Astrocyte (in vitro differentiated cells and primary cell): ENCODE measurements around the gene ASCC2. TPM values are rescaled to one million over a fixed set of nuclear protein-coding genes. Genes with fewer than 3 reads are reported as not detected.
A peak's percentile ranks its signal among the peaks of the same experiment; 100 is the strongest.

ENCODE experiments used
- DNase-seq: peaks from one replicate; pipeline ENCODE4 v3.0.0-alpha.2; 2010; ENCODE audit warnings: low read depth
- FAIRE-seq: peaks from 2 replicates; lab custom pipeline; 2011; peaks lifted over from hg19 to GRCh38; lab: Jason Lieb, UNC
- H2AFZ ChIP-seq: 2 replicates; pipeline ENCODE4 v1.6.0; 2012; ENCODE audit warnings: low read depth, low read length, inconsistent platforms
- H3K27ac ChIP-seq: 2 replicates; pipeline ENCODE4 v1.5.1; 2011; ENCODE audit warnings: low read depth, low read length, inconsistent platforms
- H3K27me3 ChIP-seq: 2 replicates; pipeline ENCODE4 v1.6.0; 2011; ENCODE audit warnings: low read length, inconsistent platforms; ENCODE audit not compliant: insufficient read depth
- H3K36me3 ChIP-seq: 2 replicates; pipeline ENCODE4 v1.5.1; 2011; ENCODE audit warnings: low read length, inconsistent platforms; ENCODE audit not compliant: insufficient read depth
- H3K4me1 ChIP-seq: 2 replicates; pipeline ENCODE4 v1.5.1; 2011; ENCODE audit warnings: low read length, inconsistent platforms; ENCODE audit not compliant: insufficient read depth
- H3K4me2 ChIP-seq: 2 replicates; pipeline ENCODE4 v1.6.0; 2012; ENCODE audit warnings: low read length, inconsistent platforms
- H3K4me3 ChIP-seq: 2 replicates; pipeline ENCODE4 v1.5.1; 2011; ENCODE audit warnings: low read depth, mild to moderate bottlenecking, low read length, inconsistent platforms; ENCODE audit not compliant: insufficient read depth
- H3K79me2 ChIP-seq: 2 replicates; pipeline ENCODE4 v1.6.0; 2012; ENCODE audit warnings: mild to moderate bottlenecking, low read length, inconsistent platforms; ENCODE audit not compliant: insufficient read depth
- H3K9ac ChIP-seq: 2 replicates; pipeline ENCODE4 v1.6.0; 2012; ENCODE audit warnings: mild to moderate bottlenecking, low read length, inconsistent platforms
- H3K9me3 ChIP-seq: 2 replicates; pipeline ENCODE4 v1.5.1; 2012; ENCODE audit warnings: low read depth, mild to moderate bottlenecking, low read length, inconsistent platforms; ENCODE audit not compliant: insufficient read depth
- H4K20me1 ChIP-seq: 2 replicates; pipeline ENCODE4 v1.6.0; 2012; ENCODE audit warnings: low read length, inconsistent platforms; ENCODE audit not compliant: insufficient read depth
- H3K27ac Mint-ChIP-seq: one replicate; pipeline ENCODE4 v1.8.0; 2021; ENCODE audit warnings: mild to moderate bottlenecking, mixed read lengths; ENCODE audit not compliant: unreplicated experiment
- H3K27me3 Mint-ChIP-seq: one replicate; pipeline ENCODE4 v1.8.0; 2021; ENCODE audit warnings: low read depth, mixed read lengths; ENCODE audit not compliant: unreplicated experiment
- H3K36me3 Mint-ChIP-seq: one replicate; pipeline ENCODE4 v1.8.0; 2021; ENCODE audit warnings: low read depth, mixed read lengths; ENCODE audit not compliant: unreplicated experiment
- H3K4me1 Mint-ChIP-seq: one replicate; pipeline ENCODE4 v1.8.0; 2021; ENCODE audit warnings: low read depth, mixed read lengths; ENCODE audit not compliant: unreplicated experiment
- H3K4me3 Mint-ChIP-seq: one replicate; pipeline ENCODE4 v1.8.0; 2021; ENCODE audit warnings: mild to moderate bottlenecking, moderate library complexity, mixed read lengths; ENCODE audit not compliant: unreplicated experiment
- H3K9me3 Mint-ChIP-seq: one replicate; pipeline ENCODE4 v1.8.0; 2021; ENCODE audit warnings: mild to moderate bottlenecking, mixed read lengths; ENCODE audit not compliant: unreplicated experiment
- EZH2 ChIP-seq: IDR thresholded peaks from 2 replicates; pipeline ENCODE4 v1.6.1; 2012; ENCODE audit warnings: mild to moderate bottlenecking, low read length, inconsistent platforms; ENCODE audit not compliant: insufficient read depth
- total RNA-seq: library from RNA; stranded (reverse); gene quantifications from 2 replicates; pipeline ENCODE4 v1.2.1, GENCODE V29; 2021
- TF ChIP-seq, protein P1 (sequence below): IDR thresholded peaks from 2 replicates; pipeline ENCODE4 v1.5.1; 2011; ENCODE audit warnings: low read depth, mild to moderate bottlenecking, inconsistent platforms, low read length, moderate library complexity; ENCODE audit not compliant: insufficient read depth

ASCC2 gene
- total RNA-seq, 1 donor from 2014 or later = 71.2 TPM

DNA sequence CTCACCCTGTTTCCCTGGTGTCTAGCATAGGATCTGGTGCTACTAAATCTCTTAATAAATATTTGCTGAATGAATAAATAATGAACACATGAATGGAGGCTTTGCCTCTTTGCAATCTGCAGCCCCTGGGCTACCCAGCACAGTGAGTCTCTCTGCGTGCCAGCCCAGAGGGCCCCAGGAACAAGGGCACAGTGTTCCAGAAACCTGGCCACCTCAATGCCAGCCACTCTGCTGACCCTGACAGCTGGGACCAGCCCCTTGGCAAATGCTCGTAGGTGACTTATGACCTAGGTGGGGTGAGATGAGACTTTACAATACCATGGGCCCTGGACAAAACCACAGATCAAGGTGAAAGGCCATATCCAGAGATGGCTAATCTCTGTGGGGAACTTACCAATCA, 39.3 kb downstream of the ASCC2 start:
- no peak for FAIRE-seq
- H3K79me2 ChIP-seq = no peaks in the 10 kb centered on the region
- H3K9ac ChIP-seq = peak overlapping the region; percentile 48
- peak overlapping the region; percentile 49 for H3K4me2 ChIP-seq
- no peaks in the 10 kb centered on the region for H4K20me1 ChIP-seq
- Mint-ChIP-seq H3K27me3 (no peaks in the 10 kb centered on the region), H3K36me3 (peaks cover 24% of the 10 kb centered on the region), H3K27ac (peak overlapping the region; percentile 90), H3K9me3 (no peaks in the 10 kb centered on the region), H3K4me1 (peaks cover 40% of the 10 kb centered on the region), H3K4me3 (peak overlapping the region; percentile 45)
- H2AFZ ChIP-seq = peak overlapping the region; percentile 7
- TF ChIP-seq EZH2 = no peak
- TF ChIP-seq, protein P1, sequence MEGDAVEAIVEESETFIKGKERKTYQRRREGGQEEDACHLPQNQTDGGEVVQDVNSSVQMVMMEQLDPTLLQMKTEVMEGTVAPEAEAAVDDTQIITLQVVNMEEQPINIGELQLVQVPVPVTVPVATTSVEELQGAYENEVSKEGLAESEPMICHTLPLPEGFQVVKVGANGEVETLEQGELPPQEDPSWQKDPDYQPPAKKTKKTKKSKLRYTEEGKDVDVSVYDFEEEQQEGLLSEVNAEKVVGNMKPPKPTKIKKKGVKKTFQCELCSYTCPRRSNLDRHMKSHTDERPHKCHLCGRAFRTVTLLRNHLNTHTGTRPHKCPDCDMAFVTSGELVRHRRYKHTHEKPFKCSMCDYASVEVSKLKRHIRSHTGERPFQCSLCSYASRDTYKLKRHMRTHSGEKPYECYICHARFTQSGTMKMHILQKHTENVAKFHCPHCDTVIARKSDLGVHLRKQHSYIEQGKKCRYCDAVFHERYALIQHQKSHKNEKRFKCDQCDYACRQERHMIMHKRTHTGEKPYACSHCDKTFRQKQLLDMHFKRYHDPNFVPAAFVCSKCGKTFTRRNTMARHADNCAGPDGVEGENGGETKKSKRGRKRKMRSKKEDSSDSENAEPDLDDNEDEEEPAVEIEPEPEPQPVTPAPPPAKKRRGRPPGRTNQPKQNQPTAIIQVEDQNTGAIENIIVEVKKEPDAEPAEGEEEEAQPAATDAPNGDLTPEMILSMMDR = no peak
- peaks cover 31% of the 10 kb centered on the region for H3K36me3 ChIP-seq
- no peaks in the 10 kb centered on the region for H3K27me3 ChIP-seq
- peaks cover 16% of the 10 kb centered on the region for H3K4me1 ChIP-seq
- H3K27ac ChIP-seq = peak overlapping the region; percentile 65
- H3K4me3 ChIP-seq = no peak overlapping the region
- DNase-seq = no peak
- H3K9me3 ChIP-seq = no peaks in the 10 kb centered on the region

DNA sequence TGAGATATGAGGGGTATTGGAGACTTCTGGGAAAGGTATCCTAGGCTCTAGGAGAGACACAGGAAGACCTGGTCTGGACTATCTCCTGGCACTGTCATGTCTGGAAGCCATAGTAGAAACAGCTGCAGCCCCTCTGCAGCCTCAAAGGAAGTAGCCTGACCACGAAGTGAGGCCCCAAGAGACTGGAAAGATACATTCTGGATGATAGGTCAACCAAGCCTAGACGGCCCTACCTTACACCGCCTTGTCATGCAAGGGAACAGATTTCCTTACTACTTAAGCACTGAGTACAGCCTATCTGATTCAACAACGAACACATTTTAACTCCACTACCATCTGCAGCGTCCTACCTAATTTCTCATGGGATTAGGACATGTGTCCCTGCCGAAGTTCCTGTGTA, 39.8 kb downstream of the ASCC2 start:
- H3K36me3 ChIP-seq = peaks cover 28% of the 10 kb centered on the region
- Mint-ChIP-seq H3K4me3 (peak overlapping the region; percentile 12), H3K4me1 (peaks cover 40% of the 10 kb centered on the region), H3K36me3 (peaks cover 23% of the 10 kb centered on the region), H3K27me3 (no peaks in the 10 kb centered on the region), H3K9me3 (no peaks in the 10 kb centered on the region), H3K27ac (peak overlapping the region; percentile 90)
- H3K79me2 ChIP-seq = no peaks in the 10 kb centered on the region
- peaks cover 16% of the 10 kb centered on the region for H3K4me1 ChIP-seq
- TF ChIP-seq, protein P1 = no peak
- no peak for TF ChIP-seq EZH2
- no peak for FAIRE-seq
- H3K9ac ChIP-seq = no peak overlapping the region
- no peaks in the 10 kb centered on the region for H4K20me1 ChIP-seq
- H2AFZ ChIP-seq = no peak overlapping the region
- DNase-seq = no peak
- no peak overlapping the region for H3K4me3 ChIP-seq
- peak overlapping the region; percentile 49 for H3K4me2 ChIP-seq
- no peak overlapping the region for H3K27ac ChIP-seq
- no peaks in the 10 kb centered on the region for H3K27me3 ChIP-seq
- no peaks in the 10 kb centered on the region for H3K9me3 ChIP-seq

GRCh38 chr22:29797351-29797750, 40.7 kb downstream of the ASCC2 start:
- Histone ChIP-seq H3K27me3 (no peaks in the 10 kb centered on the region), H3K4me2 (no peak overlapping the region), H4K20me1 (no peaks in the 10 kb centered on the region), H3K27ac (no peak overlapping the region), H3K79me2 (no peaks in the 10 kb centered on the region), H3K9ac (no peak overlapping the region), H3K9me3 (no peaks in the 10 kb centered on the region), H3K4me3 (no peak overlapping the region), H3K4me1 (peaks cover 16% of the 10 kb centered on the region), H3K36me3 (peaks cover 29% of the 10 kb centered on the region), H2AFZ (no peak overlapping the region)
- no peak overlapping the region for H3K27ac Mint-ChIP-seq
- H3K9me3 Mint-ChIP-seq = no peaks in the 10 kb centered on the region
- no peaks in the 10 kb centered on the region for H3K27me3 Mint-ChIP-seq
- H3K4me1 Mint-ChIP-seq = peaks cover 40% of the 10 kb centered on the region
- H3K4me3 Mint-ChIP-seq = no peak overlapping the region
- H3K36me3 Mint-ChIP-seq = peaks cover 22% of the 10 kb centered on the region
- FAIRE-seq (no peak), DNase-seq (no peak)
- no peak for TF ChIP-seq EZH2
- TF ChIP-seq, protein P1 = no peak
